Measurements from ENCODE around the gene CPNE1.
A peak's percentile ranks its signal among the peaks of the same experiment; 100 is the strongest.
"Not testable (repeated sequence)": the region's sequence is repeated elsewhere in the genome, so short reads cannot be mapped to it uniquely, and the experiment has no call there.

Gene CPNE1

GRCh38 chr20:35697696-35698297 is 33.1 kb upstream of the CPNE1 start:
- DNase-seq = no peak

- no peak for DNase-seq
Measured at GRCh38 chr20:35695978-35696377, 31.3 kb upstream of the CPNE1 start.

- no peak for DNase-seq
Measured at GRCh38 chr20:35695245-35695749, 30.6 kb upstream of the CPNE1 start.

GRCh38 chr20:35690265-35690664 is 25.6 kb upstream of the CPNE1 start:
- no peak for DNase-seq

- DNase-seq = peak in 1 of 2 experiments; percentile 49
Measured at GRCh38 chr20:35686872-35687271, 22.2 kb upstream of the CPNE1 start.

- DNase-seq = not testable (repeated sequence)
Measured at GRCh38 chr20:35685368-35685767, 20.7 kb upstream of the CPNE1 start.

DNA sequence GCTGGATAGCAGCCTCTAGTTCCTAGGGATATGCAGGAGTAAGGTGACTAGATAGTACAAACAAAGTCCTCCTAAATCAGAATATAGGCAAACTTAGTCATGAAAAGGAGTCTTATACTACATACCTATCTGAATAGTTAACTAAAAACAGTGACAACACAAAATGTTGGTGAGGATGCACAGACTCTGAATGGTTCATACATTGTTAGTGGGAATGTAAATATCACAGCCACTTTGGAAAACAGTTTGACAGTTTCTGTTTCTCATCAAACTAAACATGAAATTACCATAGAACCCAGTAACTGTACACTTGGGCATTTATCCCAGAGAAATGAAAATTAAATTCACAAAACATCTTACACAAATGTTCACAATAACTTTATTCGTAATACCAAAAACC is 17.3 kb upstream of the CPNE1 start:
- no peak for DNase-seq

GRCh38 chr20:35680452-35681183 is 15.9 kb upstream of the CPNE1 start:
- no peak for DNase-seq

DNA sequence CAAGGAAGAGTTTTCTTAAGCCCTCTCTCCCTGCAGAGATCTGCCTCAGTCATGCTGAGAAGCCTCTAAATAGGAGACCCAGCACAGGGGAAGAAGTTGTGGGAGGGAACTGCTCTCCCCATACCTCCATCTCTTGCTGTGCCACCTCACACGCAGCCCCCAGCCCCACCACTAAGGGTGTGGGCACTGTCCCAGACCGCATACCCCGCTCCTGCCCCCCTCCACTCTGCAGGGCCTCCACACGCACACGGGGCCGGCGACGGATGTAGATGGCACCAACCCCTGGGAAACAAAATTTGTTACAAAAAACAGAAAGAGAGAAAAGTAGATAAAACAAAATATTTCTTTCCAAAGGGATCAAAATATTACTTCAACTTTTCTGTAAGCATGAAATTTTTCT is 10.2 kb upstream of the CPNE1 start:
- no peak for DNase-seq

- no peak for DNase-seq
Measured at GRCh38 chr20:35673884-35674283, 9.2 kb upstream of the CPNE1 start.

DNA sequence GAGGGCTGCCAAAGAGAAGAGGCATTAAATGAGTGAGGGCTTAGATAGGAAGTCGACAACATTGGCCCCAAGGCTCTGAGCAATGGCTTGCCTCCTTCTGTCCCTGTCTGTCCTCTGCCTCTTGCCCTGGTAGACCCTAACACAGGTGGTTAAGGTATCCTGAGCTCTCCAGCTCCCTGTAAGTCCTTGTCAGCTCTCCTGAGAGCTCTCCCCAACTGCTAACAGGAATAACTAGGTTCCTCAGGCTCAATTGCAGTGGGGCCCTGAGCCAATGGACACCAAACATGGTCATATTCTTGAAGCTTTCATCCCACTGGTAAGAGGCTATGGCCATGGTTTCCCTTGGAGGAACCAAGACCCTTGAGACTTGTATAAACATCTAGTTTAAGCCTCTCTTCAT is 5.0 kb upstream of the CPNE1 start:
- no peak for DNase-seq

DNA sequence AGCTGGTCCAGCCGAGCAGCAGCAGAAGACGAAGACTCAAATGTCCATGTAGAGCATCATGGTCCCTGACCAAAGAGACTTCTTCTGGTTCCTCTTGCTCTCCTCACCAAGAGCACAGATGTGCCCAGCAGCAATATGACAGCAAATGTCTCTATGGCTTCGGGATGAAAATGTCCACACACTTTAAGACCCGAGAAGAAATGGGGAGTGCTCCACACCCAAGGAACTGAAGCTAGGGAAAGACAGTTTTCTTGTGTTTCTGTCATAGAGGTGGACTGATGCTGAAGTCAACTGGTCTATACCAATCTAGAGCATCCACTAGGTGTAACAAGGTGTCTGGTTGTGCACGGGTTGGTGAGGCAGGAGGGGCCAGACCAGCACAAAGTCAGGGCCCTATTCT is 4.5 kb upstream of the CPNE1 start:
- no peak for DNase-seq

GRCh38 chr20:35665949-35666288 is 1.2 kb upstream of the CPNE1 start:
- DNase-seq = no peak

GRCh38 chr20:35663516-35664465 is 909 bp downstream of the CPNE1 start:
- peak in 1 of 2 experiments; percentile 79 for DNase-seq

- no peak for DNase-seq
Measured at GRCh38 chr20:35662551-35662950, 2.1 kb downstream of the CPNE1 start.

DNA sequence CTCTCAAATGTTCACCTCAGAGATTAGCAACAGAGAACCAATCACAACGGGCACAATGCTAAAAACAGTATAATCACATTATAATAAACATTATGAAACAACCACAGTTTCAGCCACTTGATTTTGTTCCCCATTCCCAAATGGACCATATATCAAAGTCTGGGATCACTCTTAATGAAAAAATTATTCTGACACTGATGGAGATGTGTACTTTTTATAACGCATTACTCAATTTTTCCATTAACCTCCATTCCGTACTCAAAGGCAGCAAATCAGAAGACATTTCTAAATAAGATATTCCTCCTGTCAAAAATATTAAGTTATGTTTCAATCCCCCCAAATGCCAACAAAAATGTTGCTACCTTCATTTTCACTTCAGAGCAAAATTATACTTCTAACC is 2.8 kb downstream of the CPNE1 start:
- no peak for DNase-seq

DNA sequence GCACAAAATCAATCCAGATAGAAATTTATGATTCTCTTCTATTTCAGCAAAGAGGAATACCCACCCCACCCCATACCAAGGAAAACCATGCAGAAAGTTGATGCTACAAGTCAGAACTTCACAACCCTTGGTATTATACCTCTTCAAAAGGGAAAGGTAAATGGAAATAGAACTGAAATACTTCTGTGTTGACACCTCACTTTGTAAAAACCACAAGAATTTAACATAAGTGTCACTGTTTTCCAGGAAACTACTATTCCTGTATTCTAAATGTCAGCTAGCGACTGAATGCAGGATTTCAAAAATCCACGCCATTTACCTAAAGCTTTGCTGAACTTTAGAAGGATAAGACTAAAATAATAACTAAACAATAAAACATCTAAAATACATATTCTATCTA is 3.6 kb downstream of the CPNE1 start:
- DNase-seq = peak in 1 of 2 experiments; percentile 56

DNA sequence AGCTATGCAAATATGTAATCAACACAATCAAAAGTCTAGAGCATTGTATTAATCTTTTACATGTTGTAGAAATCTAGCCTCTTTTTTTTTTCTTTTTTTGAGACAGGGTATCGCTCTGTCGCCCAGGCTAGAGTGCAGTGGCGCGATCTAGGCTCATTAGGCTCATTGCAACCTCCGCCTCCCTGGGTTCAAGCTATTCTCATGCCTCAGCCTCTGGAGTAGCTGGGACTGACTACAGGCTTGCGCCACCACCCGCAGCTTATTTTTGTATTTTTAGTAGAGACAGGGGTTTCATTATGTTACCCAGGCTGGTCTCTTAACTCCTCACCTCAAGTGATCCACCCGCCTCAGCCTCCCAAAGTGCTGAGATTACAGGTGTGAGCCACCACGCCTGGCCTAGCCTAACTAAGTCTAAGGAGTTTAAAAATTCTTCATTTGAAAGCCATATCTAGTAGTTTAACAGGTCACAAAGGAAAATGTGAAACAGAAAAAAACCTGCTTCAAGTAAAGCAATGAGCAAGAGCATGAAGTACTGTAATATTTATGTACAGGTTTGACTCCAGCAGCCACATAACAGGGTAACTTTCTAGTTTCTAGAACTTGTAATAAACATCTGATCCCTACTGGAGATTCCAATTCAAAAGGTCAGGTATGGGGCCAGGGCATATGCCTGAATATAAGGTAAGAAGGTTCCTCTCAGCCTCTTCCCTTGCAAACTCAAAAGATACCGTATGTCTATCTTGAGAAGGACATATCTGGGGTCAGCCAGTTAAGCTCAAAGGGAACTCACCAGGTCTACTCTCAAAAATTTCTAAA is 4.4 kb downstream of the CPNE1 start:
- no peak for DNase-seq

DNA sequence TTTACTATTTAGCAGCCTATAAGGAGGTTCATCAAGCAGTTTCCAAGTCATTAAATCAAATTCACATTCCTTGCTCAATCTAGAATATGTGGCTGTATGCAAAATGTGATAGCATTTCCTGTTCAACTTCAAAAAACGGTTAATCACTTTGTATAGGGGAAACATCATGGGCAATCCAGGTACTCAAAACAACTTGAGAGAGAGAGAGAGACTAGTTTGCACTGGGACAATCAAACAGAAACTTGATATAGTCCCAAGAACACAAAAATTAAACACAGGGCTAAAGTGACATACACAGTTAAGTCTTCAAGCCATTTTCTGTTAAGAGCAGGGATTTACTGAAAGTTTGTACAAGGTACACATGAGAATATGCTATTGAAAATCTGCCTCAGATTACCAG is 7.4 kb downstream of the CPNE1 start:
- no peak for DNase-seq

GRCh38 chr20:35654415-35654814 is 10.3 kb downstream of the CPNE1 start:
- no peak for DNase-seq

DNA sequence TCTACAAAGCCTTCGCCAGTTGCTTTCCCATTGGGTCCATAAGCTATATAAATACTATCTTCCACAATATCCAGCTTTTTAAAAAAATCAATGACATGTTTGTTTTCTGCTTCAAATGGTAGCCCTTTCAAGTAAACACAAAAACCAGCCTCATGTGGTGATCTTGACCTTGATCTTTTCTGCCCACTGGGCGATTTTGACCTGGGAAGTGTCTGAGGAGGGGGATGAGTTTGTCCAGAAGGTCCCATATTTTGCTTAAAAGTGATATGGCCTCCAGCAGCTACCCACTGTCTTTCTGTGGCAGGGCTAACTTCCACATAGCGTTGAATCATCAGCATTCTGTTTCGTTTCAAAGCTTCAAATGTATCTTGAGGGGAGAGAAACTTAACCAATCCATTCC is 10.8 kb downstream of the CPNE1 start:
- DNase-seq = no peak

- DNase-seq = no peak
Measured at GRCh38 chr20:35653430-35653734, 11.3 kb downstream of the CPNE1 start.

All from SW 1271 (cell line).